ENCODE measurements around the gene RAPGEF2. TPM values are rescaled to one million over a fixed set of nuclear protein-coding genes. Genes with fewer than 3 reads are reported as not detected.
"Not testable (repeated sequence)": the region's sequence is repeated elsewhere in the genome, so short reads cannot be mapped to it uniquely, and the experiment has no call there.

The RAPGEF2 gene
- total and polyA plus RNA-seq, 2 experiments from 2014 or later = 10.2 to 63.1 TPM

GRCh38 chr4:159250751-159251325 is 148.0 kb downstream of the RAPGEF2 start:
- Histone ChIP-seq H3K79me2 (replicated peaks; ENCODE audit: insufficient read depth) (no peaks in the 10 kb centered on the region), H4K20me1 (replicated peaks; ENCODE audit: insufficient read depth) (no peaks in the 10 kb centered on the region), H3K36me3 (ENCODE audit: insufficient read depth) (0 out of 2 replicates have a peak, but pooled peaks cover 8% of the 10 kb centered on the region), H3K4me2 (no peak overlapping the region), H3K27ac (ENCODE audit: low read depth) (no peak overlapping the region), H3K27me3 (ENCODE audit: insufficient read depth) (no peaks in the 10 kb centered on the region), H3K9me2 (ENCODE audit: insufficient read depth) (no peaks in the 10 kb centered on the region), H2AFZ (no peak overlapping the region), H3K4me3 (no peak overlapping the region), H3F3A (replicated peaks; ENCODE audit: low read depth) (no peaks in the 10 kb centered on the region), H3K4me1 (ENCODE audit: insufficient read depth) (0 out of 2 replicates have a peak, but pooled peaks cover 3% of the 10 kb centered on the region)
- H3K4me3 Mint-ChIP-seq = no peak overlapping the region
- TF ChIP-seq, protein P1, sequence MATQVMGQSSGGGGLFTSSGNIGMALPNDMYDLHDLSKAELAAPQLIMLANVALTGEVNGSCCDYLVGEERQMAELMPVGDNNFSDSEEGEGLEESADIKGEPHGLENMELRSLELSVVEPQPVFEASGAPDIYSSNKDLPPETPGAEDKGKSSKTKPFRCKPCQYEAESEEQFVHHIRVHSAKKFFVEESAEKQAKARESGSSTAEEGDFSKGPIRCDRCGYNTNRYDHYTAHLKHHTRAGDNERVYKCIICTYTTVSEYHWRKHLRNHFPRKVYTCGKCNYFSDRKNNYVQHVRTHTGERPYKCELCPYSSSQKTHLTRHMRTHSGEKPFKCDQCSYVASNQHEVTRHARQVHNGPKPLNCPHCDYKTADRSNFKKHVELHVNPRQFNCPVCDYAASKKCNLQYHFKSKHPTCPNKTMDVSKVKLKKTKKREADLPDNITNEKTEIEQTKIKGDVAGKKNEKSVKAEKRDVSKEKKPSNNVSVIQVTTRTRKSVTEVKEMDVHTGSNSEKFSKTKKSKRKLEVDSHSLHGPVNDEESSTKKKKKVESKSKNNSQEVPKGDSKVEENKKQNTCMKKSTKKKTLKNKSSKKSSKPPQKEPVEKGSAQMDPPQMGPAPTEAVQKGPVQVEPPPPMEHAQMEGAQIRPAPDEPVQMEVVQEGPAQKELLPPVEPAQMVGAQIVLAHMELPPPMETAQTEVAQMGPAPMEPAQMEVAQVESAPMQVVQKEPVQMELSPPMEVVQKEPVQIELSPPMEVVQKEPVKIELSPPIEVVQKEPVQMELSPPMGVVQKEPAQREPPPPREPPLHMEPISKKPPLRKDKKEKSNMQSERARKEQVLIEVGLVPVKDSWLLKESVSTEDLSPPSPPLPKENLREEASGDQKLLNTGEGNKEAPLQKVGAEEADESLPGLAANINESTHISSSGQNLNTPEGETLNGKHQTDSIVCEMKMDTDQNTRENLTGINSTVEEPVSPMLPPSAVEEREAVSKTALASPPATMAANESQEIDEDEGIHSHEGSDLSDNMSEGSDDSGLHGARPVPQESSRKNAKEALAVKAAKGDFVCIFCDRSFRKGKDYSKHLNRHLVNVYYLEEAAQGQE (IDR thresholded peaks at IDR 0.05; ENCODE audit: unreplicated experiment) = no peak
- no peak for TF ChIP-seq EZH2phosphoT487 (IDR thresholded peaks at IDR 0.05; ENCODE audit: unreplicated experiment)
- no peak for TF ChIP-seq NANOG (IDR thresholded peaks at IDR 0.05; ENCODE audit: borderline replicate concordance)
- ATAC-seq (no peak), DNase-seq (ENCODE audit: low spot score) (no peak)
- H3K36me3 Mint-ChIP-seq (ENCODE audit: low read depth) = peaks cover 30% of the 10 kb centered on the region
- peaks cover 10% of the 10 kb centered on the region for H3K4me1 Mint-ChIP-seq
- H3K9me3 Mint-ChIP-seq = peaks cover 14% of the 10 kb centered on the region; the same call in 2 of the 3 replicates
- no peak overlapping the region for H3K27ac Mint-ChIP-seq
- H3K27me3 Mint-ChIP-seq (ENCODE audit: insufficient read depth, low read depth, poor library complexity) = no peaks in the 10 kb centered on the region

GRCh38 chr4:159251580-159251979 is 148.7 kb downstream of the RAPGEF2 start:
- Mint-ChIP-seq H3K36me3 (ENCODE audit: low read depth) (peaks cover 36% of the 10 kb centered on the region), H3K4me1 (peaks cover 10% of the 10 kb centered on the region), H3K9me3 (peaks cover 18% of the 10 kb centered on the region; the same call in 2 of the 3 replicates)
- not testable (repeated sequence) for ATAC-seq; H3K27ac ChIP-seq (ENCODE audit: low read depth); H3F3A ChIP-seq (replicated peaks; ENCODE audit: low read depth); H4K20me1 ChIP-seq (replicated peaks; ENCODE audit: insufficient read depth); H3K4me2 ChIP-seq; H3K9me2 ChIP-seq (ENCODE audit: insufficient read depth); H3K4me3 Mint-ChIP-seq; H3K4me3 ChIP-seq; DNase-seq (ENCODE audit: low spot score); H3K4me1 ChIP-seq (ENCODE audit: insufficient read depth); H3K36me3 ChIP-seq (ENCODE audit: insufficient read depth); H3K27me3 Mint-ChIP-seq (ENCODE audit: insufficient read depth, low read depth, poor library complexity); H3K79me2 ChIP-seq (replicated peaks; ENCODE audit: insufficient read depth); H3K27me3 ChIP-seq (ENCODE audit: insufficient read depth); H3K27ac Mint-ChIP-seq; H2AFZ ChIP-seq

- H3K4me3 Mint-ChIP-seq = no peak overlapping the region
- Histone ChIP-seq H3K9me2 (ENCODE audit: insufficient read depth) (no peaks in the 10 kb centered on the region), H3K36me3 (ENCODE audit: insufficient read depth) (0 out of 2 replicates have a peak, but pooled peaks cover 8% of the 10 kb centered on the region), H3K27ac (ENCODE audit: low read depth) (no peak overlapping the region), H3K4me3 (no peak overlapping the region), H2AFZ (no peak overlapping the region), H3K4me2 (no peak overlapping the region), H3K4me1 (ENCODE audit: insufficient read depth) (0 out of 2 replicates have a peak, but pooled peaks cover 5% of the 10 kb centered on the region), H4K20me1 (replicated peaks; ENCODE audit: insufficient read depth) (no peaks in the 10 kb centered on the region), H3K27me3 (ENCODE audit: insufficient read depth) (no peaks in the 10 kb centered on the region), H3F3A (replicated peaks; ENCODE audit: low read depth) (no peaks in the 10 kb centered on the region), H3K79me2 (replicated peaks; ENCODE audit: insufficient read depth) (0 out of 2 replicates have a peak, but pooled peaks cover 6% of the 10 kb centered on the region)
- H3K4me1 Mint-ChIP-seq = peaks cover 11% of the 10 kb centered on the region
- H3K9me3 Mint-ChIP-seq = peaks cover 26% of the 10 kb centered on the region; the same call in 2 of the 3 replicates
- no peak overlapping the region for H3K27ac Mint-ChIP-seq
- H3K36me3 Mint-ChIP-seq (ENCODE audit: low read depth) = peaks cover 41% of the 10 kb centered on the region
- DNase-seq (ENCODE audit: low spot score) = no peak
- H3K27me3 Mint-ChIP-seq (ENCODE audit: insufficient read depth, low read depth, poor library complexity) = no peaks in the 10 kb centered on the region
- no peak for ATAC-seq
- TF ChIP-seq CREB1 (CRISPR knock-in tag; IDR thresholded peaks at IDR 0.05; ENCODE audit: low read depth) = no peak
- TF ChIP-seq EZH2phosphoT487 (IDR thresholded peaks at IDR 0.05; ENCODE audit: unreplicated experiment) = no peak
- no peak for TF ChIP-seq ZNF331 (CRISPR knock-in tag; IDR thresholded peaks at IDR 0.05; ENCODE audit: low read depth)
- TF ChIP-seq ETS1 (IDR thresholded peaks at IDR 0.05) = no peak
Observed at GRCh38 chr4:159252491-159252890, 149.6 kb downstream of the RAPGEF2 start.
